ENCODE data around the gene FBXL19. TPM values are rescaled to one million over a fixed set of nuclear protein-coding genes. Genes with fewer than 3 reads are reported as not detected.
"Not testable (repeated sequence)": the region's sequence is repeated elsewhere in the genome, so short reads cannot be mapped to it uniquely, and the experiment has no call there.

The FBXL19 gene
- total RNA-seq, 1 donor from 2014 or later, result 6.3 TPM

DNA sequence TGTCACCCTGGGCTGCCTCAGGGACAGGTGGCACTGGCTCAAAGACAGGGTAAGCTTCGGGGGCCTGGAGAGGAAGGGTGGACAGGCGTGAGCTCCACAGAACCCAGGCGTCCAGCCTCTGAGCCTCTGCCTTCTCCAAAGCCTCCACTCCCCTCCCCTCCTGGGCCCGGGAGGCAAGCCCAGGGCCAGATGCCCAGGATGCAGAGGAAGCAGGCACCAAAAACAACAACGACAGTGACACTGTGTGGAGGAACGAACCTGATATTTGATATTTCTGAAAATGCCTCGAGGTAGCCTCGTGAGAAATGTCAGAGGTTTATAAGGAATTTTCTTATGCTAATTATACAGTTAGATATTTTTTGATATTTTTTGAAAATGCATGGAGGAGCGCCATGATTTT lies 35.4 kb upstream of the FBXL19 start:
- TF ChIP-seq, protein P1, sequence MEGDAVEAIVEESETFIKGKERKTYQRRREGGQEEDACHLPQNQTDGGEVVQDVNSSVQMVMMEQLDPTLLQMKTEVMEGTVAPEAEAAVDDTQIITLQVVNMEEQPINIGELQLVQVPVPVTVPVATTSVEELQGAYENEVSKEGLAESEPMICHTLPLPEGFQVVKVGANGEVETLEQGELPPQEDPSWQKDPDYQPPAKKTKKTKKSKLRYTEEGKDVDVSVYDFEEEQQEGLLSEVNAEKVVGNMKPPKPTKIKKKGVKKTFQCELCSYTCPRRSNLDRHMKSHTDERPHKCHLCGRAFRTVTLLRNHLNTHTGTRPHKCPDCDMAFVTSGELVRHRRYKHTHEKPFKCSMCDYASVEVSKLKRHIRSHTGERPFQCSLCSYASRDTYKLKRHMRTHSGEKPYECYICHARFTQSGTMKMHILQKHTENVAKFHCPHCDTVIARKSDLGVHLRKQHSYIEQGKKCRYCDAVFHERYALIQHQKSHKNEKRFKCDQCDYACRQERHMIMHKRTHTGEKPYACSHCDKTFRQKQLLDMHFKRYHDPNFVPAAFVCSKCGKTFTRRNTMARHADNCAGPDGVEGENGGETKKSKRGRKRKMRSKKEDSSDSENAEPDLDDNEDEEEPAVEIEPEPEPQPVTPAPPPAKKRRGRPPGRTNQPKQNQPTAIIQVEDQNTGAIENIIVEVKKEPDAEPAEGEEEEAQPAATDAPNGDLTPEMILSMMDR (IDR thresholded peaks at IDR 0.05; ENCODE audit: borderline replicate concordance), result no peak
- Histone ChIP-seq H3K27ac (replicated peaks) (no peak overlapping the region), H3K9me3 (replicated peaks) (no peaks in the 10 kb centered on the region), H3K4me3 (no peak overlapping the region), H3K27me3 (ENCODE audit: low read depth) (no peaks in the 10 kb centered on the region), H3K36me3 (peaks cover 72% of the 10 kb centered on the region), H3K4me1 (peaks cover 13% of the 10 kb centered on the region)
- intact Hi-C loops (cut with micrococcal nuclease), result no loop called here
- DNase-seq, result no peak

DNA sequence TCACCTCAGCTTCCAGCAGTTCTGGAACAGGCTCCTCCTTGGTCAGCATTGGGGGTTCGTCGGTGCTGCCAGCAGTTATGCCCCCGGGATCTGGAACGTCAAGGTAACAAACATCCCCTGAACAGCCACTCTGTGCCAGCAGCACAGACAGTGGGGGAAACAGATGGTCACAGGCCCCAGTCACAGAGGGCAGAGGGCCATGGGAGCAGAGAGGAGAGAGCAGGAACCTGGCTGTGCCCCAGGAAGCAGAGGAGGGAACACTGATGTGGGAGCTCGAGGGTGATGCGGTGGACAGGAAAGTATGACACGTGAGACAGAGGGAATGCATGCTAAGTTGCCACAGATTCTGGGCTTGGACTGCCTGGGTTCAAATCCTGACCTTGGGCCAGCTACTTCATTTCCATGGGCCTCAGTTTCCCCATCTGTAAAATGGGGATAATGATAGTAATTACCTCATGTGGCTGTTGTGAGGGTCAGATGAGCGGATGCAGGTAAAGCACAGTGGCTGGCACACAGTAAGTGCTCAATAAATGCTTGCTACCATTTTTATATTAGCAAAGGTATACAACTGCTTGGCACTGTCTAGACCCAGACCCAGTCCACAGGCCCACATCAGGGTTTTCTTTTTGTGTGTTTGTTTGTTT lies 34.4 kb upstream of the FBXL19 start:
- H3K27ac ChIP-seq (replicated peaks), result no peak overlapping the region
- DNase-seq, result no peak
- H3K27me3 ChIP-seq (ENCODE audit: low read depth), result no peaks in the 10 kb centered on the region
- intact Hi-C loops (cut with micrococcal nuclease), result no loop called here
- no peak overlapping the region for H3K4me3 ChIP-seq
- peaks cover 18% of the 10 kb centered on the region for H3K4me1 ChIP-seq
- H3K36me3 ChIP-seq, result peaks cover 72% of the 10 kb centered on the region
- TF ChIP-seq, protein P1 (IDR thresholded peaks at IDR 0.05; ENCODE audit: borderline replicate concordance), result no peak
- H3K9me3 ChIP-seq (replicated peaks), result no peaks in the 10 kb centered on the region

DNA sequence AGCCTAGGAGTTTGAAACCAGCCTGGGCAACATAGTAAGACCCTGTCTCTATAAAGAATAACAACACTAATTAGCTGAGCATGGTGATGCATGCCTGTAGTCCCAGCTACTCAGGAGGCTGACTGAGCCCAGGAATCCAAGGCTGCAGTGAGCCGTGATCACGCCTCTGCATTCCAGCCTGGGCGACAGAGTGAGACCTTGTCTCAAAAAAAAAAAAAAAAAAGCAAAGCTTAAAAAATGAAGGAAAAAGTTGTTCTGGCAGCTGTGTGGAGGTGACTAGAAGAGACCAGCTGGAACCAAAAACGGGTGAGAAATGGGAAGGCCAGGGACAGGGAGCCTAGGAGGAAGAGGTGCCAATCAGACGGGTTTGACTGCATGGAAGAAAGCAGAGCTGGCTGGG lies 33.7 kb upstream of the FBXL19 start:
- Histone ChIP-seq H3K36me3 (peaks cover 71% of the 10 kb centered on the region), H3K9me3 (replicated peaks) (no peaks in the 10 kb centered on the region)
- intact Hi-C loops (cut with micrococcal nuclease), result no loop called here

DNA sequence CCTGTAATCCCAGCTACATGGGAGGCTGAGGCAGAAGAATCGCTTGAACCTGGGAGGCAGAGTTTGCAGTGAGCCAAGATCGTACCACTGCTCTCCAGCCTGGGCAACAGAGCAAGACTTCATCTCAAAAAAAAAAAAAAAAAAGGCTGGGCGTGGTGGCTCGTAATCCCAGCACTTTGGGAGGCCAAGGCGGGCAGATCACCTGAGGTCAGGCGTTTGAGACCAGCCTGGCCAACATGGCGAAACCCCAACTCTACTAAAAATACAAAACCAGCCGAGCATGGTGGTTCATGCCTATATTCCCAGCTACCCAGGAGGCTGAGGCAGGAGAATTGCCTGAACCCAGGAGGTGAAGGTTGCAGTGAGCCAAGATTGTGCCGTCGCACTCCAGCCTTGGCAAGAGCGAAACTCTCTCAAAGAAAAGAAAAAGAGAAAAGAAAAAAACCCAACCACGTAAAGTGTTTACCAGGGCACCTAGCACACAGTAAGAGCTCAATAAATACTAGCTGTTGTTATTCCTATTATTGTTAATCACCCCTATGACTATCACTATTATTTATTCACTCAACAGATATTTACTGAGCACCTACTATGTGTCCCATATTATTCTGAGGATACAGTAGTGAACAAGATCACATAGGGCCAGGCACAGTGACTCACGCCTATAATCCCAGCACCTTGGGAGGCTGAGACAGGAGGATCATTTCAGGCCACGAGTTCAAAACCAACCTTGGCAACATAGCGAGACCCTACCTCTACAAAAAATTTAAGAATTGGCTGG lies 32.1 kb upstream of the FBXL19 start:
- intact Hi-C loops (cut with micrococcal nuclease); H3K9me3 ChIP-seq (replicated peaks); DNase-seq; H3K4me3 ChIP-seq; H3K27me3 ChIP-seq (ENCODE audit: low read depth); H3K27ac ChIP-seq (replicated peaks): not testable (repeated sequence)
- peaks cover 39% of the 10 kb centered on the region for H3K4me1 ChIP-seq
- peaks cover 56% of the 10 kb centered on the region for H3K36me3 ChIP-seq

More for the DNA sequence above, 33.7 kb upstream of the FBXL19 start:
- no peaks in the 10 kb centered on the region for H3K27me3 ChIP-seq (ENCODE audit: low read depth)
- TF ChIP-seq, protein P1 (IDR thresholded peaks at IDR 0.05; ENCODE audit: borderline replicate concordance), result no peak
- DNase-seq, result no peak
- H3K4me3 ChIP-seq, result no peak overlapping the region
- H3K27ac ChIP-seq (replicated peaks), result no peak overlapping the region
- peaks cover 24% of the 10 kb centered on the region for H3K4me1 ChIP-seq

DNA sequence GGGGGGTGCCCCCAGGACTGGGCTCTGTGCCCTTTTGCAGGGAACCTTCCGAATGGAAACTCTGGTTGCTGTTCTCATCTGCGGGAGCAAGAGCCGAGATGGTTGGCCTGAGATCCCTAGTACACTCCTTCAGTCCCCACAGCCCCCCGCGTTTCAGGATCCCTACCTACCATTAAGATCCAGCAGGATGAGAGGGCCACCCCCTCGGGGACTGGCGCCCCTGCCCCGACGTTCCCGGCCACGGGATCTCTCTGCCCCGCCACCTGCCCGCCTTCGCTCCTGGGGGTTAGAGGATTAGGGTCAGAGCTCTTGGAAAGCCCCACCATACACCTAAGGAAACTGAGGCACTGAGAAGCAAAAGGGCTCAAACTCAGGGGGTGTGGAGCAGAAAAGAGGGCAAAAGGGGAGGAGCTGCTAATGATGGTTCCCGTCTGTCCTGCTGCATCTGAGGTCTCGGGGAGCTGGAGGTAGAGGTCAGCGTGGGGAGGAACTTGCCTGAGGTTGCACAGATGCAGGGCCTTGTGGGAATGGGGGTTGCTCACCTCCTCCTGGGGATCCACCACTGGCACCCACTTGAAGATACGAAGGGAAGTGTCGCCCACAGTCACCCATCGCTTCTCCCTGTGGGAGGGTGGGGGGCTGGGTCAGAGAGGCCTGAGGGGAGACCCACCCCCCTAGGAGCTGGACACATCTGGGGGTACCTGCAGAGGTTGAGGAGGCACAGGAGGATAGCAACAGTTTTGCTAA lies 30.5 kb upstream of the FBXL19 start:
- no peaks in the 10 kb centered on the region for H3K9me3 ChIP-seq (replicated peaks)
- intact Hi-C loops (cut with micrococcal nuclease), result no loop called here
- peaks cover 41% of the 10 kb centered on the region for H3K36me3 ChIP-seq
- no peaks in the 10 kb centered on the region for H3K27me3 ChIP-seq (ENCODE audit: low read depth)
- TF ChIP-seq, protein P1 (IDR thresholded peaks at IDR 0.05; ENCODE audit: borderline replicate concordance), result no peak
- H3K4me3 ChIP-seq, result peak overlapping the region; percentile 93
- no peak for DNase-seq
- H3K4me1 ChIP-seq, result peaks cover 52% of the 10 kb centered on the region
- peak overlapping the region; percentile 98 for H3K27ac ChIP-seq (replicated peaks)
